HG03469 (cell line): ENCODE data around the gene SENP5.
"Not testable (repeated sequence)": the region's sequence is repeated elsewhere in the genome, so short reads cannot be mapped to it uniquely, and the experiment has no call there.

Source experiments
- ATAC-seq: cut with Tn5 transposase; IDR thresholded peaks from one replicate; pipeline ENCODE4 v1.9.1; 2021; ENCODE audit warnings: mild to moderate bottlenecking, moderate library complexity, moderate number of reproducible peaks; ENCODE audit not compliant: unreplicated experiment

Gene SENP5

DNA sequence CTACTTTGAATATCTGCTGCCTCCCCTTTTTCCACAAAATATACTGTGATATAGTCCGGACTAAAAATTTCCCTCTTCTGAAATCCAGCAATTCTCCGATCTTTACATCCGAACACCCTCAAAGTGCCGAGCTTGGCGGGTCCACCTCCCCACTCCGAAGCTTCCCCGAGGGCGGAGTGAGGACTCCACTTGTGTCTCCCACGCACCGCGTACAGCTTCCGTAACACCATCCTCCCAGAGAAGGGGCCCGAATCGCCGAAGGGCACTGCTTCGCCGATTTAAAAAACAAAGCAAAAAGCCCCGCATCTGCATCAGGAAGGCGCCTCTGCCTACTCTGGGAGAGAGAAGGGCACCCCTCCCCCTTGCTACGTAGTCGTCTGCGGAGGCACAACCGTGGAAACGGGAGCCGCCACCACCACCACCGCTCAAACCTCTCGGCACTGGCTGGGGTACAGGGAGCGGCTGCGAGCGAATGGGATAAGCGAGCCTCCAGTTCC, 74.1 kb downstream of the SENP5 start:
- peak; percentile 7 for ATAC-seq

DNA sequence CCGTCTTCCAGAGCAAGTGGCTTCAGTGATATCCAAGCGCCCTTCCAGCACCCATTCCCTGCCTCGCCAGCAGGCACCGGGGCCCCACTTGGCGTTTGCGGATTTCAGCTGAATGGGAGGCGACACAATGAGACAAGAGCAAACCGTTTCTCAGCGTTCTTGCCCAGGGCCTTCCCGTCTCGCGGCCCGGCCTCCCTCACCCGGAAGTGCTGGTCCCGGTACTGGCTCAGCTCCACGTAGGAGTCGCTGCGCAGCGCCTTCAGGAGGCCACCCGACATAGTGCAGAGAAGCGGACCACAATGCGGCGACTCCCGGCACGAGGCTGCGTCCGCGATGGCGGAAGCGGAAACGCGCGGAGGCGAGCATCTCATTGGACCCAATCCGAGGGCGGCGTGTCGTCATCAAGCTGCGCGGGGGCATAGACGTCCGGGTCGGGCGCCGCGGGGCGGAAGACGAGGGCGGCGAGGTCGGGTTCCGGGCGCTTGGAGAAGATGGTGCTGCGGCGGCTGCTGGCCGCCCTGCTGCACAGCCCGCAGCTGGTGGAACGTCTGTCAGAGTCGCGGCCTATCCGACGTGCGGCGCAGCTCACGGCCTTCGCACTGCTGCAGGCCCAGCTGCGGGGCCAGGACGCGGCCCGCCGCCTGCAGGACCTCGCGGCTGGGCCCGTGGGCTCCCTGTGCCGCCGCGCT, 74.7 kb downstream of the SENP5 start, which contains the start of gene NCBP2:
Gene NCBP2, minus strand, starts transcription at position 303 of the 689 bp plus-strand sequence. Its CDS starts 25 bp downstream, at position 278.
- peak; percentile 75 for ATAC-seq

DNA sequence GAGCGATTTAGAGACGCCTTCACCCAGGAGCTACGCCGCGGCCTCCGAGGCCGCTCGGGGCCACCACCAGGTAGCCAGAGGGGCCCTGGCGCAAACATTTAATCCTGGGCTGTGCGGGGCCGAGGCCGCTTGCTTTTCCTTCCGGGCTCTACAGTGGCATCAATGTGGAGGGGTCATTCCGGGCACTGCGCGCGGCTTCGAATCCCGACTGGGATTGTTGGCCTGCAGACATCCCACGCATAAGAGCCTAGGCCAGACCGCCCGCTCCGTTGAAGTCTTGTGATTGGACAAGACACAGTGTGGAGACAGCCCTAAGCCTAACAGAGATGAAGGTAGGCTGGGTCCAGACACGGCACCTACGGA, 75.2 kb downstream of the SENP5 start:
- ATAC-seq: no peak

DNA sequence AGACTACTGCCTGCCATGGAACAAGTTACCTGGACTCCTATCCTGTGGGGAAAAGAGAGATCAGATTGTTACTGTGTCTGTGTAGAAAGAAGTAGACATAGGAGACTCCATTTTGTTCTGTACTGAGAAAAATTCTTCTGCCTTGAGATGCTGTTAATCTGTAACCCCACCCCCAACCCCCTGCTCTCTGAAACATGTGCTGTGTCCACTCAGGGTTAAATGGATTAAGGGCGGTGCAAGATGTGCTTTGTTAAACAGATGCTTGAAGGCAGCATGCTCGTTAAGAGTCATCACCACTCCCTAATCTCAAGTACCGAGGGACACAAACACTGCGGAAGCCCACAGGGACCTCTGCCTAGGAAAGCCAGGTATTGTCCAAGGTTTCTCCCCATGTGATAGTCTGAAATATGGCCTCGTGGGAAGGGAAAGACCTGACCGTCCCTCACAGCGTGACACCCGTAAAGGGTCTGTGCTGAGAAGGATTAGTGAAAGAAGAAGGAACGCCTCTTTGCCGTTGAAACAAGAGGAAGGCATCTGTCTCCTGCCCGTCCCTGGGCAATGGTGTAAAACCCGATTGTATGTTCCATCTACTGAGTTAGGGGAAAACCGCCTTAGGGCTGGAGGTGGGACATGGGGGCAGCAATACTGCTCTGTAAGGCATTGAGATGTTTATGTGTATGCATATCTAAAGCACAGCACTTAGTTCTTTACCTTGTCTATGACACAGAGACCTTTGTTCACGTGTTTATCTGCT, 76.5 kb downstream of the SENP5 start:
- not testable (repeated sequence) for ATAC-seq

DNA sequence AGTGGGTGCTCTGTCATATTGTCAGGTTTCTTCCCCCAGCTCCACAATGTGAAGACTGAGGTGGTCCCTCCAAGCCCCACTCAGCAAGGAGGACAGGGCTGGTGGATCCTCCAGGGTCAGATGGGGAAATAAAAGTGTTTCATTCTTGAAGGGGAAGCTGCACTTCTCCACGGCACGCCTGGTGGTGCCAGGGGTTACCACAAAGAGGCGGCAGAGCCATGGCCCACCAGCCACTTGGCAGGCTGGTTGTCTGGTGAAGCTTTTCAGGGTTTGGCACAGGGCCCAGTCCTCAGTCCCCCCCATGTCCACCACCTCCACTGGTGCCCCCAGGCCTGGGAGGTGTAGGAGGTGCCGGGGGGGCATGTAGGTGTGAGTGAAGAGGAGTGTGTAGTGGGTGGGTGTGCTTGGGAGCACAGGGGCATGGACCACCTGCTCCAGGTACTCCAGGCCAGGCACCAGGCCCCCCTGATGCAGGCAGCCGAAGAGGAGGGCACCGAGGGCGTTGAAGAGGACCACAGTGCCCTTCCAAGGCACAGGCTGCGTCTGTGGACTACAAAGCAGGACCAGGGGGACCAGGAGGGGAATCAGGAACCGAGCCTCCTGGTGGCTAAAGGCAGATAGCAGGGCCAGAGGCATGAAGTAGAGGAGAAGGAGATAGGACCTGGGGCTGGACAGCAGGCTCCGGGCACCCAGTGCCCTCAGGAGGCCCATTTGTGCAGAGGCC, 79.6 kb downstream of the SENP5 start:
- no peak for ATAC-seq

DNA sequence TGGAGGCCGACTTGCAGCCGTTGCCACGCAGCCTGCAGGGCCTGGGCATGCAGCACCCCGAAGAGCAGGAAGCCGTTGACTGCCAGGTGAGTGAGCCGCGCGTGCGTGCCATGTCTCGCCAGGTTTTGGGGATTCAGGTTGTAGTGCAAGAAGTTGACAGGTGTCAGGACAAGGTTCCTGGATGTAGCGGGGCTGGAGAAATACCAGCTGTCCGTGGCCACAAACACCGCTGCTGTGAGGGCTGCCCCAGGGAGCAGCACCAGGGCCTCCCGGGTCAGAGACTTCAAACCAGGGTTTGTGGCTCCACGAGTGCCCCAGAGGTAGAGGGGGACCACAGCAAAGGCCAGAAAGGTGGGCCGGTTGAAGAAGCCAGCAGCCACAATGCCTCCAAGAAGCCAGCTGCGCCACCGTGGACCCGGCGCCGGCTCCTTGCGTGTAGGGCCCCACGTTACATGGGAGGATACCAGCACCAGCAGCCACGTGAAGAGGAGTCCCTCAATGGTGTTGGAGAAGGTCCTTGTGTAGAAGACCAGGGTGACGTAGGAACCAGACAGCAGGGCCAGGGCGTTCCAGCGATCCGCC, 80.2 kb downstream of the SENP5 start:
- ATAC-seq: no peak

DNA sequence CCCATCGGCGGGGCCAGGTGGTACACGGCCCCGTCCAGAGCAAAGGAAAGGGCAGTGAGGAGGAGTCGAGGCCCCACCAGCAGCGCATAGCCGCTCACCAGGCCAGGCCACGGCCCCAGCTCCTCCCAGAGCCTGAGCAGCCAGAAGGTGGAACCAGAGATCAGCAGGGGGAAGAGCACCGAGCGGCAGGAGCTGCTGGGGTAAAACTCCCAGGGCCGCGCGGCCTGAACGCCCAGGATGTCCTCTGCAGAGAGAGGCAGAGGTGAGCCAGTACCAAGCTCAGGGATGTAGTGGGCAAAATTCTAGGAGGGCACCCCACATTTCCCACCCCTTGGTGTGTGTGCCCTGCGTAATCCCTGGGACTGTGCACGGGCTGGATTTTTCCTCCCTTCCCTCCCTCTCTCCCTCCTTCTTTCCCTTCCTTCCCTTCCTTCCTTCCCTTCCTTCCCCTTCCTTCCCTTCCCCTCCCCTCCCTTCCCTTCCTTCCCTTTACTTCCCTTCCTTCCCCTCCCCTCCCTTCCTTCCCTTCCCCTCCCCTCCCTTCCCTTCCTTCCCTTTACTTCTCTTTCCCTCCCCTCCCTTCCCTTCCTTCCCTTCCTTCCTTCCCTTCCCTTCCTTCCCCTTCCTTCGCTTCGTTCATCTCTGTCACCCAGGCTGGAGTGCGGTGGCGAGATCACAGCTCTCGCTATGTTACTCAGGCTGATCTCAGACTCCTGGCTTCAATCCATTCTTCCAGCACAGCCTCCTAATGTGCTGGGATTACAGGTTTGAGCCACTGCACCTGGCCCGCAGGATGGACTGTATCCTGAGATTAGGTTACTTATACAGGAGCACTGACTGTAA, 80.9 kb downstream of the SENP5 start:
- ATAC-seq: no peak

DNA sequence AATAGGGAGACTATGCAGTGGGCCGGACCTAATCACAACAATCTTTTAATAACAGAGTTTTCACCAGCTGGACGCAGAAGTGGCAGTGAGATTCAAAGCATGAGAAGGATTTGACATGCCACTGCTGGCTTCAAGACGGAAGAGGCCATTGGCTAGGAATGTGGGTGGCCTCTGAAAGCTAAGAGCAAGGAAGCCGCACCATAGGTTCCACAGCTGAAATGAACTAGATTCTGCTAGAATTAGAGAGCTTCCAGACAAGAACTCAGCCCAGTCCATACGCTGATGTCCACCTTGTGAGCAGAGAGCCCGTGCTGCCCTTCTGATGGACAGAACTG, 81.5 kb downstream of the SENP5 start:
- ATAC-seq: no peak

DNA sequence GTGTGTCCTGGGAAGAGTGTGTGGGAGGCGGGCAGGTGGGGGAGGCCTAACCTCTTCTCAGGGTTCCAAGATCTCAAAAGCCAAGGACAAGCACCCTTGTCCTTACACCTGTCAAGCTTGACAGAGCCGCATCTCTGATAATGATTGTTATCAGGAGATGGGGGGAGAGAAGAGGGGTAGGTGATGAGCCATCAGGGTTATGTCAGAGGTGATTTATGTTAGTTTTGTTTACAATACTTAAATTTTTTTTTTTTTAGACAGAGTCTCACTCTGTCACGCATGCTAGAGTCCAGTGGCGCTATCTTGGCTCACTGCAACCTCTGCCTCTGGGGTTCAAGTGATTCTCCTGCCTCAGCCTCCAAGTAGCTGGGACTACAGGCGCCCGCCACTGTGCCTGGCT, 82.0 kb downstream of the SENP5 start:
- no peak for ATAC-seq

DNA sequence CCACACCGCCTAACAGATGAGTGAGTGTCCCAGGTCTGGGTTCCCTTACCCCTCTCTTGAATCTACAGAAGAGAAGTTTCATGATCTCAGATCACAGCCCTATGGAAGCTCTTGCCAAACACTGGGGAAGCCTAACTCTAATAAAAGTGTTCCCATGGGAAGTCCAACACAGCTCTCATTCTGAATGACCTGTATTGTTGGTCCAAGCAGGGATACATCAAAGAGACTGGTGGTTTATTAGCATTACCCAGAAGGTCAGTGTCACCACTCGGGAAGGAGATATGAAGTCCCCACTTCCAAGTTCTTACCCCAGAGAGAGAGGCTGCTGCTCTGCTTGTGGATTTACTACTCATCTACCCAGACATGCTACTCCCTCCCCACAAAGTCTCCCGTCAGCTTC, 83.7 kb downstream of the SENP5 start:
- ATAC-seq: no peak

DNA sequence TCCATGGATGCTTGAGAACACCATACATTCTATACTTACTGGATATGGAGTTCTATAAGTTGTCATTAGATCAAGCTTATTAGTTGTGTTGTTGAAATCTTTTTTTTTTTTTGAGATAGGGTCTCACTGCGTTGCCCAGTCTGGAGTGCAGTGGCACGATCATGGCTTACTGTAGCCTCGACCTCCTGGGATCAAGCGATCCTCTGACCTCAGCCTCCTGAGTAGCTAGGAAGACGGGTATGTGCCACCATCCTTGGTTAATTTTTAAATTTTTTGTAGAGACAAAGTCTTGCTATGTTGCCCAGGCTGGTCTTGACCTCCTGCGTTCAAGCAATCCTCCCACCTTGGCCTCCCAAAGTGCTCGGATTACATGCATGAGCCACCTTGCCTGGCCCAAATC, 87.1 kb downstream of the SENP5 start:
- no peak for ATAC-seq

DNA sequence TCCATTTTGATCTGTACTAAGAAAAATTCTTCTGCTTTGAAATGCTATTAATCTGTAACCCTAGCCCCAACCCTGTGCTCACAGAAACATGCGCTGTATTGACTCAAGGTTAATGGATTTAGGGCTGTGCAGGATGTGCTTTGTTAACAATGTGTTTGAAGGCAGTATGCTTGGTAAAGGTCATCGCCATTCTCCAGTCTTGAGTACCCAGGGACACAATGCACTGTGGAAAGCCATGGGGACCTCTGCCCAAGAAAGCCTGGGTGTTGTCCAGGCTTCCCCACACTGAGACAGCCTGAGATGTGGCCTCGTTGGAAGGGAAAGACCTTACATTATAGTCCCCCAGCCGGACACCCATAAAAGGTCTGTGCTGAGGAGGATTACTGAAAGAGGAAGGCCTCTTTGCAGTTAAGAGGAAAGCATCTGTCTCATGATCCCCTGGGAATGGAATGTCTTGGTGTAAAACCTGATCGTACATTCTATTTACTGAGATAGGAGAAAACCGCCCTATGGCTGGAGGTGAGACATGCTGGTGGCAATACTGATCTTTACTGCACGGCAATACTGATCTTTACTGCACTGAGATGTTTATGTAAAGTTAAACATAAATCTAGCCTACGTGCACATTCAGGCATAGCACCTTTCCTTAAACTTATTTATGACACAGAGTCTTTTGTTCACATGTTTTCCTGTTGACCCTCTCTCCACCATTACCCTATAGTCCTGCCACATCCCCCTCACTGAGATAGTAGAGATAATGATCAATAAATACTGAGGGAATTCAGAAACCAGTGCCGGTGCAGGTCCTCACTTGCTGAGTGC, 94.6 kb downstream of the SENP5 start:
- ATAC-seq: no peak

DNA sequence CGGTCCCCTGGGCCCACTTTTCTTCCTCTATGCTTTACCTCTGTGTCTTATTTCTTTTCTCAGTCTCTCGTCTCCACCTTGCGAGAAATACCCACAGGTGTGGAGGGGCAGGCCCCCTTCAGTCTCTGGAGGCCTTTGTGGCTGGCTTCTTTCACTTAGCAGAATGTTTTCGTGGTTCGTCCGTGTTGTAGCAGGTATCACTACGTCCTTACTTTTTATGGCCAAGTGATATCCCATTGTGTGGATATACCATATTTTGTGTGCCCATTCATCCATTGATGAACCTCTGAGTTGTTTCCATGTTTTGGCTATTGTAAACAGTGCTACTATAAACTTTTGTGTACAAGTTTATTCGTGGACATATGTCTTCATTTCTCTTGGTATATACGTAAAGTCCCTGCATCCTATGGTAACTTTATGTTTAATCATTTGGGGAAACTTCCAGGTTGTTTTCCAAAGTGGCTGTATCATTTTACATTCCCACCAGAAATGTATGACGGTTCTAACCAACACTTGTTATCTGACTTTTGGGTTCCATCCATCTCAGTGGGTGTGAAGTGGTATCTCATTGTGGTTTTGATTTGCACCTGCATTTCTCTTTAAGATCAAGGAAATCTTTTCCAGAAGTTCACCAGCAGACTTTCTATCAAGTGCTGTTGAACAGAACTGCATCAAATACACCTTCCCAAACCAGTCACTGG, 95.4 kb downstream of the SENP5 start:
- no peak for ATAC-seq

DNA sequence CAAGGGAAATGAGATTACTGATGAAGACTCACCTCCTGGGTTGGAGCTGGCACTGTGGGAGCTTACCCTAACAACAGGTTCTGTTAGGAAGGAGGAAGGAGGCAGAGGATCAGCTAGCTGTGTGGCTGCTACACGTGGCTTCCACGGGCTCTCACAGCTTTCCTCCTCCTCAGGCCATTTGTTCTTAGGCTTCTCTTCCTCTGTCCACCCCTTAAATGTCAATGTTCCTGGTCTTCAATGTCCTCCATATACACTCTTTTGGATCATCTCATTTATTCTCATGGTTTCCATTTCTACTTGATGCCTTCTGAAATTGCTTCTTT, 95.9 kb downstream of the SENP5 start:
- no peak for ATAC-seq

DNA sequence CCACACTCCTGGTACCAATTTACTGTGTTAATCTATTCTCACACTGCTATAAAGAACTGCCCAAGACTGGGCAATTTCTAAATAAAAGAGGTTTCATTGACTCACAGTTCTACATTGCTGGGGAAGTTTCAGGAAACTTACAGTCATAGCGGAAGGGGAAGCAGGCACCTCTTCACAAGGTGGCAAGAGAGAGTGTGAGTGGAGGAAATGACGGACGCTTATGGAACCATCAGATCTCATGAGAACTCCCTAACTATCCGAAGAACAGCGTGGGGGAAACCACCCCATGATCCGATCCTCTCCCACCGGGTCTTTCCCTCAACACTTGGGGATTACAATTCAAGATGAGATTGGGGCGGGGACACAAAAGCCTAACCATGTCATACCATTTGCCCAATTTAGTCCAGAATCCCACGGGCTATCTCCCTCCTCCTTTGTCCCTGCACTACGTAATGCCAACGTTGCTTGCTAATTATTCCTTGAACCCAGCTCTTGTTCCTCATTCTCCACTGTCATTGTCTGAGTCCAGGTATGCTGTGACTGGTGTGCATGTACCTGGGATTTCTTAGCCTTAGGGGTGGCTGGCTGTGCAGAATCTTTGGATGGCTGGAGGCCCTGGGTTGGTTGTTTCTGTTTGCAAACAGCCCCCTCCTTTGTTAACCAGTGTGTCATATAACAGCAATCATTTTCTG, 97.5 kb downstream of the SENP5 start:
- ATAC-seq: no peak

DNA sequence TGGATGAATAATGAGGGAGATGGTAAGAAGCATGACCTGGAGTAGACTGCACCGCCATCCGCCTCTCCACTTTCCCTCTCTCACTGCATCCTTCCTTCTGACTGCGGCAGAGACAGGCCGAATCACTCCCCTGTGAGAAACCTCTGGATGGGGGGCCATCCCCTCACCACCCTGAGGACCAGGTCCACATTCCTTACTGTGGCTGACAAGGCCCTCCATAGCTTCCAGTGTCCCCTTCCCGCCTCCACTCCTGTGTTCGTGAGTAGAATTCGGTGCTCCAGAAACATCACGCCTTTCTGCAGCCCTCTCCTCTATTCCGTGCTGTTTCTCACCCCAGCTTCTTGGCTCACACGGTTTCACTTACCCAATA, 98.1 kb downstream of the SENP5 start:
- no peak for ATAC-seq

DNA sequence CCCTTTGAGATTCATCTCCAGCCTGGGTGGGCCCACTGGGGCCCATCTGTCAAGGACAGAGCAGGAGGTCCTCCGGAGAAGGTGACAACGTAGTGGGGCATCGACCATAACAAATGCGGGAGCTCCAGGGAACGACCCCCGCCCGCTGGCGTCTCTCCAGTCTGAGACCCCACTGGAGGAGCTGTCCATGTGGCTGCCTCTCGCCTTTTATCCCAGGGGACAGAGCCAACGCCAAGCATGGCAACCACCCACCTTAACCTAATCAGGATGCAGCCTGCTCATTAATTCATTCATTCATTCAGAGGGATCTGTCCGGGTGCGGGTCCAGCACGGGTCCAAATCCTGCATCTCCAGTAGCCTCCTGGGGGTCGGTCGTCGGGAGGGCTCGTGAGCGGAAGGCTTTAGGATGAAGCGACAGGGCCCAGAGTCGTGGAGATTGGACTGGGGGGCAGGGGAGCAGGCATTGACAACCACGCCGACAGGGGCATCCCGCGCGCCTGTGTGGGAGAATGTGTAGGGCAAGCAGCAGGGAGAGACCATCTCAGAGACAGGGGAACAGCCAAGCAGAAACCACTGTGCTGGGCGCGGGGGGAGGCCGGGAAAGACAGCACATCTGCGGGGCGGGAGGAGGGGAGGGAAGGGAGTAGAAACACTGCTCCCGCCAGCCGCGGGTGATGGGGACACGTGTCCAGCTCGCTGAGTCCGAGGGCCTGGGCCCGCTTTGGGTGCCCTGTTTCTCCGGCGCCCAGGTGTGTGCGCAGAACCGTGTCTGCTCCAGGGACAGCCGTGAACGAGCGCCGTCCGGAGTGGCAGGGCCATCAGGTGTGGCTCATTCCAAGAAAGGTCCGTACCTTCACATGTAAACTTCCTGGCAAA, 99.0 kb downstream of the SENP5 start:
- ATAC-seq: no peak
